Lower leg skin (tissue), 4 donors: ENCODE measurements around the gene PROSER2. TPM values are rescaled to one million over a fixed set of nuclear protein-coding genes. Genes with fewer than 3 reads are reported as not detected.

Source experiments
- DNase-seq, 2 donors: peaks; one replicate each; pipeline ENCODE4 v3.0.0-alpha.2; 2019; ENCODE audit warnings: low spot score in 2 of 2
- H3K4me3 ChIP-seq: fragments of 200-600 bp; sonication (generic); 2 replicates; pipeline ENCODE4 v1.5.1; 2017; ENCODE audit warnings: mild to moderate bottlenecking, low read depth; ENCODE audit not compliant: poor library complexity, severe bottlenecking
- POLR2A ChIP-seq, 2 donors: fragments of 450-650 bp; IDR thresholded peaks; one replicate each; pipeline ENCODE4 v1.6.1; 2016 to 2017; ENCODE audit warnings: antibody characterized with exemption in 2 of 2, mild to moderate bottlenecking in 1 of 2, moderate library complexity in 1 of 2
- WGBS, 2 donors: methylation state at CpG; one replicate each; pipeline ENCODE4 v1.1.5; 2018; 5-methylcytosine and 5-hydroxymethylcytosine counted together
- intact Hi-C: fragments of 100-400 bp; cut with DNase I; formaldehyde crosslinking; loops from one replicate; pipeline ENCODE4 v1.15.0; 2023; ENCODE audit warnings: low total_unique reads
- total RNA-seq, 4 donors: library from RNA; depleted of rRNA; stranded (reverse); fragments of >200 nt; gene quantifications; one replicate each; pipeline ENCODE4 v1.1.0, GENCODE V29; 2016
- TF ChIP-seq, protein P1 (sequence below), 3 donors: fragments of 450-650 bp; IDR thresholded peaks; one replicate each; pipeline ENCODE4 v1.5.1; 2016; ENCODE audit warnings: antibody characterized with exemption in 3 of 3, mild to moderate bottlenecking in 3 of 3, moderate library complexity in 2 of 3

Gene PROSER2
- total RNA-seq, 4 donors from 2014 or later, result 5.6 to 14.7 (median 9.1) TPM

DNA sequence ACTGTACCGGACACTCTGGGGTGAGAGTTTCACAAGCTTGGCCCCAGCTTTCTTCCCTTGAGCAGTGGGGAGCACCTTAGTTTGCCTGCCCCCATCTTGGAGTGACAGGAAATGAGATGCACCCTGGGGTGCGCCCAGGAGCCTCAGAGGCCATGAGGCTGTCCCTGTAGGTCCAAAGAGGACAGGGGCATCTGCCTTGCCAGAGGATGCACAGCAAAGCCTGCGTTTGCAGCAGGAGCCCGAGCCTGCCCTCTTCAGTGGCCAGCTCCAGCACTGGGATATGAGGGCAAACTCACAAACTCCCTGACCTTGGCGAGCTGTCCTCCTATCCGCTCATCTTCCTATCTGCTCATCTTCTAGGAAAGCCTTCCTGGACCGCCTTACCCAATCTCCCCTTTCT, 79.5 kb downstream of the PROSER2 start:
- TF ChIP-seq POLR2A (IDR thresholded peaks at IDR 0.05), result no peak
- TF ChIP-seq, protein P1, sequence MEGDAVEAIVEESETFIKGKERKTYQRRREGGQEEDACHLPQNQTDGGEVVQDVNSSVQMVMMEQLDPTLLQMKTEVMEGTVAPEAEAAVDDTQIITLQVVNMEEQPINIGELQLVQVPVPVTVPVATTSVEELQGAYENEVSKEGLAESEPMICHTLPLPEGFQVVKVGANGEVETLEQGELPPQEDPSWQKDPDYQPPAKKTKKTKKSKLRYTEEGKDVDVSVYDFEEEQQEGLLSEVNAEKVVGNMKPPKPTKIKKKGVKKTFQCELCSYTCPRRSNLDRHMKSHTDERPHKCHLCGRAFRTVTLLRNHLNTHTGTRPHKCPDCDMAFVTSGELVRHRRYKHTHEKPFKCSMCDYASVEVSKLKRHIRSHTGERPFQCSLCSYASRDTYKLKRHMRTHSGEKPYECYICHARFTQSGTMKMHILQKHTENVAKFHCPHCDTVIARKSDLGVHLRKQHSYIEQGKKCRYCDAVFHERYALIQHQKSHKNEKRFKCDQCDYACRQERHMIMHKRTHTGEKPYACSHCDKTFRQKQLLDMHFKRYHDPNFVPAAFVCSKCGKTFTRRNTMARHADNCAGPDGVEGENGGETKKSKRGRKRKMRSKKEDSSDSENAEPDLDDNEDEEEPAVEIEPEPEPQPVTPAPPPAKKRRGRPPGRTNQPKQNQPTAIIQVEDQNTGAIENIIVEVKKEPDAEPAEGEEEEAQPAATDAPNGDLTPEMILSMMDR (IDR thresholded peaks at IDR 0.05), result no peak
- no peak for DNase-seq
- no peak overlapping the region for H3K4me3 ChIP-seq
- 95 to 98% methylated on average over 7 of the region's 7 CpGs for WGBS, 2 donors
- intact Hi-C loops, result no loop called here

DNA sequence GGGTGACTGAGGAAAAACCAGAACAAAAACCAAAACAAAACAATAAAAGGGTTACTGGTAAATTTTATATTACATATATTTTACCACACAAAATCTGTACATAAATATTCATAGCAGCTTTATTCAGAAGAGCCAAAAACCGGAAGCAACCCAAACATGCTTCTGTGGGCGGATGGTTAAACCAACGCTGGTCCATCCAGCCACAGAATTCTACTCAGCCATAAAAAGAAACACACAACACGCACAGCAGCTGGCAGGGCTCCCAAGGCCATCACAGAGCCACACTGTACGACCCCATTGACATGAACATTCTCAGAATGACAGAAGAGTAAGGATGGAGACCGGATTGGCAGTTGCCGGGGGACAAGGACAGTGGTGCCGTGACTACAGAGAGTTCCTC, 83.6 kb downstream of the PROSER2 start:
- intact Hi-C loops, result no loop called here
- no peak for TF ChIP-seq POLR2A (IDR thresholded peaks at IDR 0.05)
- TF ChIP-seq, protein P1 (IDR thresholded peaks at IDR 0.05), result no peak
- 63 to 66% methylated on average over 8 of the region's 8 CpGs for WGBS, 2 donors

DNA sequence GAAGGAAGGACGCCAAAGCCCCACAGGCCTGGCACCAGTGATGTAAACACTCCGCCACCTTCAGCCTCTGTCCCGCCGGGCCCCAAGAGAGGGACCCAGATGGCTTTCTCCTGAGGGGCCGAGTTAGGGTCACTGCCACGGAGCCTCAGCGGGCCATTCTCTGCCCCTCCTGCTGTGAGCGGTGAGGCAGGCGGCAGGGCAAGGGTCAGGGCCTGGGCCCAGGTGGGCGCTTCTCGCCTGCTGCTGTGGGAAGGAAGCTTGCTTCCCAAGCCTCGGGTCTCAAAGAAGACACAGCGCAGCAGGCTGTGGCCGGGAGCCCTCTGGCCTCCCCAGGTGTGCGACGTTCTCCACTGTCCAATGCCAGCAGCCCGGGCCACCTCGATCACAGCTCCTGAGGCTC, 84.8 kb downstream of the PROSER2 start:
- 88 to 95% methylated on average over 15 to 18 of the region's 18 CpGs for WGBS, 2 donors
- no peak overlapping the region for H3K4me3 ChIP-seq
- no peak for DNase-seq
- intact Hi-C loops, result no loop called here
- TF ChIP-seq, protein P1 (IDR thresholded peaks at IDR 0.05), result no peak
- no peak for TF ChIP-seq POLR2A (IDR thresholded peaks at IDR 0.05)

More for the DNA sequence above, 83.6 kb downstream of the PROSER2 start:
- DNase-seq, result no peak
- H3K4me3 ChIP-seq, result no peak overlapping the region

DNA sequence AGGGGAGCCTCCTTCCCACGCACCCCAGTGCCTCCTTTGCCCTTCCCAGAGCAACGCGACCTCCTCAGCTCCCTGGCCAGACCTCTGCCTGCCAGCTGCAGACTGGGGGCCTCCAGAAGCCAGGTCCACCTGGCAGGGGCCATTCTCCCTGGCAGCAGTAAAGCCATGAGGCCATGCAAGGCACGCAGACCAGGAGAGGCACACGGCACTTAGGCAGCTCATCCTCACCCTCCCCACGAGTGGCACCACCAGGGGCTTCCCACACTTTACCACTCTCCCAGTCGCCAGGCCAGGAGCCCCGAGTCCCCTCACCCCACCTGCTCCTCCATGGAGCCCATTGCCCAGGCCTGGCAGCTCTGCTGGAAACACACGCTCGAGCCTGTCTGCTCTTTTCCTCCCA, 85.4 kb downstream of the PROSER2 start:
- no peak overlapping the region for H3K4me3 ChIP-seq
- no peak for DNase-seq
- WGBS, 2 donors, result 89 to 93% methylated on average over 10 of the region's 10 CpGs
- intact Hi-C loops, result no loop called here
- TF ChIP-seq, protein P1 (IDR thresholded peaks at IDR 0.05), result no peak
- no peak for TF ChIP-seq POLR2A (IDR thresholded peaks at IDR 0.05)

DNA sequence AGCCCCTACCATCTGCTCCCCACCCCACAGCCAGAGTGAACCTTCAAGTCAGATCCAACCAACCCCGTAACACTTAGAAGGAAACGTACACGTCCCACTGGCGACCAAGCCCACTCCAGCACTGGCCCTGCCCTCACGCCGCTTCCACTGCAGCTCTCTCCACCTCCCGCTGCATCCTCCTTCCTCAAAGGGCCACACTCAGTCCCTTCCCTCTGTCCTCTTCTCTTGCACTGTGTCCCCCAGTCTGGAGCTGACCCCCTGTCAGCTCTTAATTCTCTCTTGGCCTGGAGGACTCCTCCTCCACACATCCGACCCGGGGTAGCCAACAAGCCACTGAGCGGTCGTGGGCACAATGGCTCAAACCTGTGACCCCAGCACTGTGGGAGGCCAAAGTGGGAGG, 85.8 kb downstream of the PROSER2 start:
- 93 to 95% methylated on average over 11 of the region's 11 CpGs for WGBS, 2 donors
- no peak for DNase-seq
- H3K4me3 ChIP-seq, result no peak overlapping the region
- intact Hi-C loops, result no loop called here
- TF ChIP-seq, protein P1 (IDR thresholded peaks at IDR 0.05), result no peak
- no peak for TF ChIP-seq POLR2A (IDR thresholded peaks at IDR 0.05)

DNA sequence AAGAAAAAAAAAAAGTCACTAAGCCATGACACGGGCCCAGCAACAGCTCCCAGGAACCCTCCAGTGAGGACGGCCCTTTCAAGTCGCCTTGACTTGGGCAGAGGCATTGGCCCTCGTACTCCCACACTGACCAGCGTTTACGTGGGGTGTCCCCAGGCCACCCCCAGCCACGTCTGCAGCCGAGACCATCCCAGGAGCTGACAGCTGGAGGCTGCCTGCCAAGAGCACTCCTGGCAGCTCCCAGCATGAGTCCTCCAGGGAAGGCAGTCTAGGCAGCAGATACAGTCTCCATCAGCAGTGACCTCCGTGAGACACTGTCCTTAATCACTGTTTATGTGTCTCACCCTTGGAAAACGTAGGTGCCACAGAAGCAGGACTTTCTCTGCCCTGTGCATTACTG, 86.5 kb downstream of the PROSER2 start:
- no peak for DNase-seq
- H3K4me3 ChIP-seq, result no peak overlapping the region
- intact Hi-C loops, result no loop called here
- TF ChIP-seq, protein P1 (IDR thresholded peaks at IDR 0.05), result no peak
- TF ChIP-seq POLR2A (IDR thresholded peaks at IDR 0.05), result no peak
- 75 to 78% methylated on average over 10 of the region's 10 CpGs for WGBS, 2 donors
